Skin of body (tissue), 3 donors: ENCODE results near the gene ARRB1. TPM values are rescaled to one million over a fixed set of nuclear protein-coding genes. Genes with fewer than 3 reads are reported as not detected.

Source experiments
- DNase-seq: peaks from one replicate; lab custom pipeline; 2025; lab: John Stamatoyannopoulos, UW
- small RNA-seq: library from RNA; depleted of rRNA; stranded (forward); fragments of <200 nt; gene quantifications from one replicate; pipeline ENCODE3, GENCODE V24; 2014; ENCODE audit warnings: low replicate concordance
- total RNA-seq: library from RNA; depleted of rRNA; stranded (reverse); fragments of >200 nt; gene quantifications from one replicate; pipeline ENCODE4 v1.2.3, GENCODE V29; 2014

Gene ARRB1
- total RNA-seq, 1 donor from 2014 or later: 22.5 TPM

GRCh38 chr11:75233754-75234172 is 117.7 kb downstream of the ARRB1 start:
- no peak for DNase-seq

DNA sequence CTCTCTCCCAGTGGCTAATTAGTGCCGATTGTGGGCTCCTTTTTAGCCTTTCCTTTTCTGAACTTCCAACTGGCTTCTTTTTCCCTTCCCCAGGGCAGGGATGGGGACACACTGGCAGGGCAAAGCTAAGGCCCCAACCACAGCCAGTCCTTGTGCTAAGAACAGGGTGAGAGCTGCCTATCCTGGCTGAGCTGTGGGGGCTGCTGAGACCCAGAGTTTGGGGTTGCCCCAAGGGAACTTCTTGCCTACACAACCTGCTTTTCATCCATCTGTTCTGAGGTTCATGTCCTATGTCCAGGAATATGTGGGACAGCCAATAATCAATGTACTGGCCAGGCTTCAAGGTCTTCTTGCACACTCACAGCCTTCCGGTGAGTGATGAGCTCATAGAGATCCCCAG is 120.8 kb downstream of the ARRB1 start:
- DNase-seq: no peak

DNA sequence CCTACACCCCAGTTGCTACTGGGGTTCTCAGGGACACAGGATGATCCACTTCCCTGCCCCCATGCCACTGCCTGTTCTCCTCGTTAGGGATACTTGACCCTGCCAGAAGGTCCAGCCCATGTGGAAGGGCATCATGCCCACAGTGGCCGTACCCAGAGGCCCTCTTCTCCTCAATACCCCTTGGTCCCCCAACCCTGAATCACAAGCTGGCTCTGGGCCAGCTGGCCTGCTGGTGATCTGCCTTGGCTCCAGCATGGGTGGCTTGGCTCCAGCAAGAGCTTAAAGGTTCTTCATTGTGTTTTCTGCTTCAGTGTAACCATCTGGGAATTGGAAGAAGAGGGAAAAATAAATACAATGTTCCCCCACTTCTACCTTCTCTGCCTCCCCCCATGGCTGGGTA is 122.0 kb downstream of the ARRB1 start:
- no peak for DNase-seq

- DNase-seq: no peak
Measured at GRCh38 chr11:75225794-75226193, 125.7 kb downstream of the ARRB1 start.

DNA sequence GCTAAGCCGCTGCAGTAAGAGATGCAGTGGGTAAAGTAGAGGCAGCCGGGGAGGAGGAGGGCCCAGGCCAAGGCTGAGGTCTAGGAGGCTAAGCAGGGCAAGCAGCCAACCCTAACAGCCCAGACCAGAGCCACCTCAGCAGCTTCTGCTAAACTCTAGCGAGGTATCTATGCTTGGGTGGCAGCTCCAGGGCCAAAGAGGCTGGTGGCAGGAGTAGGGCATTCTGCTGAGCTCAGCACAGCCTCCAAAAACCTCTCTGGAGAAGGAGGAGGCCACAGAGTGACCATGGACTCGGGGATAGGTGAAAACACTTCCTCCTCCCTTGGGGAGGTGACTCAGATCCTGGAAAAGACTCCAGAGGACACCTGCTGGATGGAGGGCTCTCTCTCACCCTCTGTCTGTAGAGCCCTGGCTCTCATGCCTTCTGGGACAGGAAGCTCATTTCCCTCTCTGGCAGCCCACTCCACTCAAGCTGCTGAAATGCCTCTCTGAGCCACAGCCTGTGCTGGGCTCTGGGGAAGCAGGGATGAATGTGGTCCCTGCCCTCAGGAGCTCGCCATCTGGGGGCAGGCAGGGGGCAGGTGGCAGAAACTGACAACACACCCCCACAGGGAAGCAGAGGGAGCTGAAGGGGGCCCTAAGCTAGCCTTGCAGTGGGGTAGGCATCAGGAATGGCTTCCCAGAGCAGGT is 127.4 kb downstream of the ARRB1 start:
- DNase-seq: no peak

- no peak for DNase-seq
Measured at GRCh38 chr11:75219869-75220268, 131.6 kb downstream of the ARRB1 start.

GRCh38 chr11:75214843-75215242 is 136.6 kb downstream of the ARRB1 start:
- DNase-seq: no peak

- DNase-seq: peak; percentile 11
Measured at GRCh38 chr11:75214411-75214821, 137.0 kb downstream of the ARRB1 start.

Small RNA genes lying within 50 kb of the gene (small RNA-seq; reads per million reads assigned to genes)
- gene MIR326 (2.5 reads per million, percentile 87 among the genes with 10 or more reads in this experiment), gene SNORD15A (not detected)

Other genes starting within 250 kb of the ARRB1 start
- 9.8 TPM for gene SLCO2B1, start 200.6 kb downstream of the ARRB1 start, total RNA-seq
- not detected for gene TPBGL, start 110.9 kb downstream of the ARRB1 start, total RNA-seq
- 1,432 TPM for gene RPS3, start 47.9 kb upstream of the ARRB1 start, total RNA-seq
- gene KLHL35, start 81.5 kb upstream of the ARRB1 start, total RNA-seq: 0.99 TPM
- 9.6 TPM for gene GDPD5, start 174.3 kb upstream of the ARRB1 start, total RNA-seq
- gene SERPINH1, start 210.6 kb upstream of the ARRB1 start, total RNA-seq: 311 TPM